Tibial nerve (tissue), 3 donors: ENCODE measurements around the gene MARS1.

ENCODE experiments used
- POLR2A ChIP-seq, 2 donors: fragments of 450-650 bp; IDR thresholded peaks; one replicate each; pipeline ENCODE4 v1.6.1; 2017; ENCODE audit warnings: antibody characterized with exemption in 2 of 2, mild to moderate bottlenecking in 2 of 2, moderate library complexity in 2 of 2
- TF ChIP-seq, protein P1 (sequence below), 5 experiments: fragments of 200-600 bp in 3 of 5; fragments of 450-650 bp in 2 of 5; sonication (generic) in 3 of 5; IDR thresholded peaks; one replicate each; pipeline ENCODE4 v1.5.1; 2016 to 2019; ENCODE audit warnings: antibody characterized with exemption in 5 of 5, mild to moderate bottlenecking in 3 of 5, moderate library complexity in 2 of 5

DNA sequence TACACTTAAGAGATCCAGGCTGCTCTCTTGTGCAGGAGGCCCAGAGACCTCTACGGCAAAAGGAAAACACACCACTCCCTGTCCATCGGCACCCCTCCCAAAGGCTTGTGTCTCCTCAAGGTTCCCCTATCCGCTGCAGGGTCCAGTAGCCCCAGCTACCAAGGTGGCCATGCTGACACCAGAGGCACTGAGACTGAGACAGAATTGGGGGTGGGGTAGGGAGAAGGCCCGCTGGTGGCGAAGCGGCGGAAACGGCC is 31.9 kb downstream of the MARS1 start:
- TF ChIP-seq, protein P1, sequence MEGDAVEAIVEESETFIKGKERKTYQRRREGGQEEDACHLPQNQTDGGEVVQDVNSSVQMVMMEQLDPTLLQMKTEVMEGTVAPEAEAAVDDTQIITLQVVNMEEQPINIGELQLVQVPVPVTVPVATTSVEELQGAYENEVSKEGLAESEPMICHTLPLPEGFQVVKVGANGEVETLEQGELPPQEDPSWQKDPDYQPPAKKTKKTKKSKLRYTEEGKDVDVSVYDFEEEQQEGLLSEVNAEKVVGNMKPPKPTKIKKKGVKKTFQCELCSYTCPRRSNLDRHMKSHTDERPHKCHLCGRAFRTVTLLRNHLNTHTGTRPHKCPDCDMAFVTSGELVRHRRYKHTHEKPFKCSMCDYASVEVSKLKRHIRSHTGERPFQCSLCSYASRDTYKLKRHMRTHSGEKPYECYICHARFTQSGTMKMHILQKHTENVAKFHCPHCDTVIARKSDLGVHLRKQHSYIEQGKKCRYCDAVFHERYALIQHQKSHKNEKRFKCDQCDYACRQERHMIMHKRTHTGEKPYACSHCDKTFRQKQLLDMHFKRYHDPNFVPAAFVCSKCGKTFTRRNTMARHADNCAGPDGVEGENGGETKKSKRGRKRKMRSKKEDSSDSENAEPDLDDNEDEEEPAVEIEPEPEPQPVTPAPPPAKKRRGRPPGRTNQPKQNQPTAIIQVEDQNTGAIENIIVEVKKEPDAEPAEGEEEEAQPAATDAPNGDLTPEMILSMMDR (IDR thresholded peaks at IDR 0.05): no peak
- no peak for TF ChIP-seq POLR2A (IDR thresholded peaks at IDR 0.05)
